BLaER1 treated with 17β-estradiol and CSF1 and Interleukin-3, amounts not matched to agents 10 nM and 100 nM (cell line): ENCODE results near the gene RNF220.

Experiments used
- H3K27ac ChIP-seq, 11 experiments: shearing (Covaris generic); formaldehyde crosslinking; 2 replicates each; pipeline ENCODE4 v1.8.1; 2022
- H3K27me3 ChIP-seq, 11 experiments: shearing (Covaris generic); formaldehyde crosslinking; 2 replicates each; pipeline ENCODE4 v1.8.1; 2022
- H3K36me3 ChIP-seq, 11 experiments: shearing (Covaris generic); formaldehyde crosslinking; 2 replicates each; pipeline ENCODE4 v1.8.1; 2022
- H3K4me1 ChIP-seq, 10 experiments: shearing (Covaris generic); formaldehyde crosslinking; 2 replicates each; pipeline ENCODE4 v1.8.1; 2022
- H3K4me2 ChIP-seq, 11 experiments: shearing (Covaris generic); formaldehyde crosslinking; 2 replicates each; pipeline ENCODE4 v1.8.1; 2022
- H3K4me3 ChIP-seq, 10 experiments: shearing (Covaris generic); formaldehyde crosslinking; 2 replicates each; pipeline ENCODE4 v1.8.1; 2022
- H3K9ac ChIP-seq, 11 experiments: shearing (Covaris generic); formaldehyde crosslinking; 2 replicates each; pipeline ENCODE4 v1.8.1; 2022
- H3K9me3 ChIP-seq, 11 experiments: shearing (Covaris generic); formaldehyde crosslinking; replicated peaks in 1 of 11; 2 replicates each; pipeline ENCODE4 v1.8.1; 2022
- H4K20me1 ChIP-seq, 11 experiments: shearing (Covaris generic); formaldehyde crosslinking; 2 replicates each; pipeline ENCODE4 v1.8.1; 2022
- Cebpa-rat ChIP-seq, 11 experiments: shearing (Covaris generic); IDR thresholded peaks; 2 replicates each; pipeline ENCODE4 v1.8.1; 2022

RNF220 gene

DNA sequence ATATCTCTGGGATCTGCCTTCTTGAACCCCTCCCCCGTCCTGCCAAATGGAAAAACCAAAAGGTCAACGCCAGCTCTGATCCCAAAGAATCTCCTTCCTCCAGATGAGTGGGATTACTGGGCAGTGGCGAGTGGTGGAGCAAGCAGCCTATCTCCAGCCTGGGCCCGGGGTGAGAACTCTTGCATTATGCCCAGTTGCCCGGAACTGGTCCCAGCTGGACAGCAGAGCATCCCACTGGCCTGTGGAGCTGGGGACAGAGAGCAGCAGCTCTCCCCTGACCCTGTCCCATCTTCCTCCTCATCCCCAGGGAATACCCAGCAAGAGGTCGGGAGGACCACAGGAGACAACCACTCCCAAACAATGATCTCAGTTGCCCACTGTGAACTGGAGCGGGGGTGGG, 138.7 kb downstream of the RNF220 start:
- no peak overlapping the region for H3K4me2 ChIP-seq
- no peaks in the 10 kb centered on the region for H3K9me3 ChIP-seq
- H3K27me3 ChIP-seq, result no peaks in the 10 kb centered on the region
- 0 out of 20 replicates have a peak, but pooled peaks cover 0 to 4% (median 0%) of the 10 kb centered on the region in 10 experiments for H3K4me1 ChIP-seq
- no peak overlapping the region for H3K27ac ChIP-seq
- no peak overlapping the region for H3K4me3 ChIP-seq
- H3K9ac ChIP-seq, result no peak overlapping the region
- no peaks in the 10 kb centered on the region; a peak in 1 of 22 replicates for H4K20me1 ChIP-seq
- no peaks in the 10 kb centered on the region for H3K36me3 ChIP-seq
- TF ChIP-seq Cebpa-rat (IDR thresholded peaks at IDR 0.05), result no peak

DNA sequence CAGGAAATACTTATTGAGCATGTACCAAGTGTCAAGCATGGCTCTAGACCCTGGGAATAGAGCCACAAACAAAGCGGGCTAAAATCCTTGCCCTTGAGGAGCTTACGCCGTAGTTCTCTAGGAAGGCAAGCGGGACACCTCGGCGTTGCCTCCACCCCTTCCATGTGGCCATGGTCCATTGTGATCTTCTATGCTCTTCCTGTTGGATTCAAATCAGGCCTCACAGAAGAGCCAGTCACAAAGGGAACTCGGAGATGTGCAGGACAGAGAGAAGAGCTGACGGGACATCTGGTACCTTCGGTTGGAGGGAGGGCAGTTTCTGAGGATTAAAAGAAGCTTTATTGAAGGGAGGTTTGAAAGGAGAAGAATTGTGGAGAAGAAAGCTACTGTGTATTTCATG, 139.9 kb downstream of the RNF220 start:
- no peak overlapping the region for H3K9ac ChIP-seq

DNA sequence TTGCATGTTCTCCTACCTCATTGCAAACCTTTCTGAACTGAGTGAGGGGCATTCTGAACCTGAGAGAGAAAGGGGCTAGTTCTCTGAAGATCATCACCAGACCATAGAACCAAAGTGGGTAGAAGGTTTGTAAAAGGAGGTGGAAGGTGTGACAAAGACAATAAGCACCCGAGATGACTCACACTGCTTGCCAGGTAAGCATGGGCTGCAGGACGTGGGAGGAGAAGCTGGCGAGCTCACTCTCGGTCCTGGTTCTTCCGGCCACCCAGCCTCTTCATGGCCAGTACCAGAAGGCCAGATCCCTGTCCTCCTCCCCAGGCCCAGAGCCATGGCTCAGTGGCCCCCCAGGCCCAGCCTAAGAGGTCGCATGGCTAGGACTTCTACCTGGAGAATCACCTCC, 140.9 kb downstream of the RNF220 start:
- Histone ChIP-seq H3K4me3 (no peak overlapping the region), H3K9me3 (no peaks in the 10 kb centered on the region), H3K36me3 (no peaks in the 10 kb centered on the region), H3K27ac (no peak overlapping the region), H3K9ac (no peak overlapping the region), H4K20me1 (no peaks in the 10 kb centered on the region; a peak in 1 of 22 replicates), H3K27me3 (no peaks in the 10 kb centered on the region), H3K4me1 (0 out of 20 replicates have a peak, but pooled peaks cover 0 to 6% (median 0%) of the 10 kb centered on the region in 10 experiments), H3K4me2 (no peak overlapping the region)
- no peak for TF ChIP-seq Cebpa-rat (IDR thresholded peaks at IDR 0.05)

More for the DNA sequence above, 139.9 kb downstream of the RNF220 start:
- Histone ChIP-seq H3K27me3 (no peaks in the 10 kb centered on the region), H3K4me2 (no peak overlapping the region), H3K4me3 (no peak overlapping the region), H3K4me1 (0 out of 20 replicates have a peak, but pooled peaks cover 0 to 6% (median 0%) of the 10 kb centered on the region in 10 experiments), H4K20me1 (no peaks in the 10 kb centered on the region; a peak in 1 of 22 replicates), H3K9me3 (no peaks in the 10 kb centered on the region), H3K36me3 (no peaks in the 10 kb centered on the region), H3K27ac (no peak overlapping the region)
- no peak for TF ChIP-seq Cebpa-rat (IDR thresholded peaks at IDR 0.05)

DNA sequence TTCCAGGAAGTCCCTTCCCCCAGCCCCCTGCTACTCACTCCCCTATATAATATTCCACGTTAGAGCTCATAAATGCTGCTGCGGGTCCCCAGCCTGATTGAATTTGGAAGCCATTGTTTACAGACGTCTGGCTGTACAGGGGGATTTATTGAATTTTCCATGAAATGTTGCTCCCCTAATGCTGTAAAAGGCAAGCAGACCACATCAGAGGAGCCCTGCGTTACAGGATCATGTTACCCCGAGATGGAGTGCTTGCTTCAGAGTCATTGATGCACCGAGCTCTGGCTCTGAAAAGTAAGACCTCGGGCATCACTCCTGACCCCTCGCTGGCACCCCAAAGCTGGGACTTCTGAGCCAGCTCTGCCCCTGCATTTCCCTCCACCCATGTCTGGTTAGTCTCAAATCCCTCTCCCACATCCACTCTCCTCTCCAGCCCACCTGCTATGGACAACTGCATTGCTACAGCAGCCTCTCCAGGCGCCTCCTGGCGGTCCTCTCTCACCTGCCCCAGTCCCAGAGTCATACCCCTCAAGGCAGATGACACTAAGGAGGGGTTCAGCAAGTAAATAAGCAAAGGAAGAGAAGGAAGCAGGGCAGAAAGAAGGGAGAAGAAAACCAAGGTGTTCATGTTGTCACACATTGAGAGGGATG, 141.5 kb downstream of the RNF220 start:
- no peaks in the 10 kb centered on the region for H3K9me3 ChIP-seq
- H3K4me3 ChIP-seq, result no peak overlapping the region
- H4K20me1 ChIP-seq, result no peaks in the 10 kb centered on the region; a peak in 1 of 22 replicates
- H3K36me3 ChIP-seq, result no peaks in the 10 kb centered on the region
- TF ChIP-seq Cebpa-rat (IDR thresholded peaks at IDR 0.05), result no peak
- no peaks in the 10 kb centered on the region for H3K27me3 ChIP-seq
- no peak overlapping the region for H3K4me2 ChIP-seq
- H3K9ac ChIP-seq, result no peak overlapping the region
- no peak overlapping the region for H3K27ac ChIP-seq
- 0 out of 20 replicates have a peak, but pooled peaks cover 0 to 6% (median 0%) of the 10 kb centered on the region in 10 experiments for H3K4me1 ChIP-seq

DNA sequence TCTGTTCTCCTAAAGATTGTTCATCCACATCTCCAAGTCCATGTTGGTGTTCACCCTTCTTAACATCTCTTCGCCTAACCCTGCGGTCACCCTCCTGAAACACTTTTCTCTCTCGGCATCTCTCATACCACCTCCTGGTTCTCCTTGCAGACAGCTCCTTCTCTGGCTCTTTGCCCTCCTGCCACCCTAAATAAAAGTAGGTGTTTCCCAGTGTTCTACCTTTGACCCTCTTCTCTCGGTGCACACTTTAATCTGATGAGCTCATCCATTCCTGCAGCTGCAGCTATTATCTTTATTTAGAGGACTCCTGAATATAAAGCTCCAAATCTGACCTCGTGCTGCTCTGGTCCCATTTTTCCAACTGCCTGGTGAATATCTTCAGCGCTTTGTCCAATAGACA, 142.3 kb downstream of the RNF220 start:
- no peak for TF ChIP-seq Cebpa-rat (IDR thresholded peaks at IDR 0.05)
- no peaks in the 10 kb centered on the region for H3K27me3 ChIP-seq

DNA sequence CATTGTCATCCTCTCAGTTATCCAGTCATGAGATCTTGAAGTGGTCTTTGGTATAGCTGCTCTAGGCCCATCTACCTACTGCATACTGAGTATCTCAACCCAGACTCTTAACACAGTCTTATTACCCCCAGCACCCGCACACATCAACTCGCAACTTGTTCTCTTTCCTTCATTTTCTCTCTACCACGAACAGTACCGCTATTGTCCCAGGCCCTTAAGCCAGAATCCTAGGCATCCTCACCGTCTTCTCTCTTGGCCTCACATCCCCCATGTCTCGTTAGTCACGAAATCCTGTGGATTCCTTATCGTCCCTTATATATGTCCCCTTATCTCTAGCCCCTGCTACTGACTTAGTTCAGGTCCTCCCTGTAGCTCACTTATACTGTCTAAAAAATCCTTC, 142.8 kb downstream of the RNF220 start:
- Histone ChIP-seq H3K9ac (no peak overlapping the region), H3K27ac (no peak overlapping the region), H3K9me3 (no peaks in the 10 kb centered on the region), H3K27me3 (no peaks in the 10 kb centered on the region), H3K4me1 (0 out of 20 replicates have a peak, but pooled peaks cover 0 to 6% (median 0%) of the 10 kb centered on the region in 10 experiments), H3K36me3 (no peaks in the 10 kb centered on the region), H4K20me1 (no peaks in the 10 kb centered on the region; a peak in 1 of 22 replicates), H3K4me3 (no peak overlapping the region), H3K4me2 (no peak overlapping the region)
- TF ChIP-seq Cebpa-rat (IDR thresholded peaks at IDR 0.05), result no peak

More for the DNA sequence above, 142.3 kb downstream of the RNF220 start:
- no peak overlapping the region for H3K9ac ChIP-seq
- no peaks in the 10 kb centered on the region for H3K36me3 ChIP-seq
- H3K4me2 ChIP-seq, result no peak overlapping the region
- no peaks in the 10 kb centered on the region for H3K9me3 ChIP-seq
- H4K20me1 ChIP-seq, result no peaks in the 10 kb centered on the region; a peak in 1 of 22 replicates
- no peak overlapping the region for H3K27ac ChIP-seq
- 0 out of 20 replicates have a peak, but pooled peaks cover 0 to 6% (median 0%) of the 10 kb centered on the region in 10 experiments for H3K4me1 ChIP-seq
- H3K4me3 ChIP-seq, result no peak overlapping the region

DNA sequence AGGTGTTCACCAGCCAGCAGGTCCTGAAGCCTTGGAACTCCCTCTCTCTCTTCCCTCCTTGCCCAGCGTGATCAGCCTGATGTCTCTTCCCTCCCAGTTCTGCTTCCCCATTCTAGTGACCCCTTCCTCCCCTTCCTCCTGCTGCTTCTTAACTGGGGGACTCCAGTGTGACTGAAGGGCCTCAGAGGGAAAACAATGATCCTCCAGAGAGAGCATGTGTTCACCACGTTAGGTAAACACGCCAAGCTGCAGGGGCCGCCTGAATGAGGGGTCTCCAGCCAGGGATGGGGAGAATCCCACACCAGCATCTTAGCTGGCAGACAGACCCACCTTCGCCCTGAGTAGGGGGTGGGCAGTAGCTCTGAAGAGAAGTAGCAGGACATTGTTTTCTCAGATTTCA, 144.5 kb downstream of the RNF220 start:
- Histone ChIP-seq H4K20me1 (no peaks in the 10 kb centered on the region; a peak in 1 of 22 replicates), H3K9me3 (no peaks in the 10 kb centered on the region), H3K27me3 (no peaks in the 10 kb centered on the region)

DNA sequence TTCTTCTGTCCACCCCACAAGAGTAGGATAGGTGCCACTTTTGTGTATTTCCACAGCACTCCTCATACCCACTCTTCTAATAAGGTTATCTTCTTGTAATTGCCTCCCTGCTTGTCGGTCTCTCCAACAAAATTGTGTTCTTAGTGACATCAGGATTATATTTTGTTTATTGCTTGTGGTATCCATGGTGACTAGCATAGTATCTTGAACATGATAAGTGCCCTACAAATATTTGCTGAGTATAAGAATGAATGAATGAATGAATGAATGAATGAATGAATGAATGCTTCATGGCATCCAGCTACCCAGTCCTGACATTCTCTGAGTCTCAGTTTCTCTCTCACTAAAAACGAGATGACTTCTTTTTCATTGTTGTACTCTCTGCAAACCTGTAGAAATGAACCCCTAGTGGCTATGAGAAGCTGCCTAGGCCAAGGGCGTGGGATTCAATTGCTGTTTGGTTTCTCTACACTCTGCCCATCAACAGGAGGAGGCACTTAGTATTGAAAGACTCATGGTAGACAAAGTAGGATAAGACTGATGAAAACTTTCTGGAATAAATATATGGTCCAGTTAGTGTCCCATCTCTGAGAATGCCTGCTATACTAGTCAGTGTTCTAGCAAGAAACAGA, 148.2 kb downstream of the RNF220 start:
- Histone ChIP-seq H3K36me3 (no peaks in the 10 kb centered on the region), H3K4me2 (no peak overlapping the region), H4K20me1 (no peaks in the 10 kb centered on the region), H3K4me3 (no peak overlapping the region), H3K27me3 (no peaks in the 10 kb centered on the region), H3K4me1 (peaks cover 0 to 20% (median 13%) of the 10 kb centered on the region in 10 experiments; a peak in 16 of 20 replicates), H3K27ac (no peak overlapping the region), H3K9me3 (no peaks in the 10 kb centered on the region), H3K9ac (no peak overlapping the region)
- TF ChIP-seq Cebpa-rat (IDR thresholded peaks at IDR 0.05), result no peak

More for the DNA sequence above, 144.5 kb downstream of the RNF220 start:
- H3K36me3 ChIP-seq, result no peaks in the 10 kb centered on the region
- no peak overlapping the region for H3K9ac ChIP-seq
- H3K4me2 ChIP-seq, result no peak overlapping the region
- no peak overlapping the region for H3K27ac ChIP-seq
- H3K4me1 ChIP-seq, result 0 out of 20 replicates have a peak, but pooled peaks cover 0 to 6% (median 0%) of the 10 kb centered on the region in 10 experiments
- H3K4me3 ChIP-seq, result no peak overlapping the region
- no peak for TF ChIP-seq Cebpa-rat (IDR thresholded peaks at IDR 0.05)

DNA sequence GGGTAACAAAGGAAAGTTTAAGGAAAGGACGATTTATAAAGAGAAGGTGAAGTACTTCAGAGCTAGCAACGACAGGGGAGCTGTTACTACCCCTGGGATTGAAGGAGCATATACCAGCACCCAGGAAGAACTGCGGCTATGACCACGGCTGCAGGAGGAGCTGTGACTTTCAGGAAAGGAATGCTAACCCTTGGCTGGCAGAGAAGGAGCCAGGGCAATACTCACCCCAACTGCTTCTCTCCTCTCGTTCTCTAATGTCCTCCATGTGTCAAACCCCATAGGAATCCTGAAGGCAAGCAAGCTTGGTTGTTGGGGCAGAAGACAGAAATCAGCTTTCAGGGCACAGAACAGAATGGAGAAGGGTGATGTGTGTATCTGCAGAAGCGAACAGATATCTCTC, 148.7 kb downstream of the RNF220 start:
- Histone ChIP-seq H3K27ac (no peak overlapping the region), H3K4me2 (no peak overlapping the region), H3K9ac (no peak overlapping the region), H3K4me1 (peaks cover under 1 to 20% (median 13%) of the 10 kb centered on the region in 10 experiments; a peak in 17 of 20 replicates), H4K20me1 (no peaks in the 10 kb centered on the region), H3K27me3 (no peaks in the 10 kb centered on the region; a peak in 2 of 22 replicates), H3K9me3 (no peaks in the 10 kb centered on the region), H3K4me3 (no peak overlapping the region), H3K36me3 (no peaks in the 10 kb centered on the region)
- no peak for TF ChIP-seq Cebpa-rat (IDR thresholded peaks at IDR 0.05)
